Endothelial cell of umbilical vein (primary cell): ENCODE results near the gene SAE1. TPM values are rescaled to one million over a fixed set of nuclear protein-coding genes. Genes with fewer than 3 reads are reported as not detected.

Experiments used
- BruUV-seq: library from RNA; stranded (reverse); fragments of 400-500 nt; replicated peaks from 2 replicates; lab custom pipeline; 2021; lab: Mats Ljungman, UMichigan
- CTCF ChIA-PET: fragments of 300-600, 350-600 bp; sonication (Branson Sonifier 250); formaldehyde crosslinking; loops from one replicate; lab custom pipeline; 2021; ENCODE audit warnings: antibody characterized with exemption, inconsistent platforms; lab: Charles Lee
- POLR2A ChIA-PET: fragments of 300-600, 350-600 bp; sonication (Branson Sonifier 250); formaldehyde crosslinking; loops from one replicate; lab custom pipeline; 2021; ENCODE audit warnings: antibody characterized with exemption, inconsistent platforms; lab: Charles Lee
- DNase-seq: peaks from one replicate; pipeline ENCODE4 v3.0.0-alpha.2; 2011; ENCODE audit warnings: low read depth, low spot score
- FAIRE-seq: peaks from 2 replicates; lab custom pipeline; 2011; peaks lifted over from hg19 to GRCh38; lab: Jason Lieb, UNC
- H2AFZ ChIP-seq: 2 replicates; pipeline ENCODE4 v1.6.0; 2012; ENCODE audit warnings: low read depth, low read length, control low read depth, inconsistent platforms
- H3K27ac ChIP-seq: 2 replicates; pipeline ENCODE4 v1.5.1; 2011; ENCODE audit warnings: low read depth, mild to moderate bottlenecking, control low read depth, low read length, moderate library complexity; ENCODE audit not compliant: insufficient read depth
- H3K27me3 ChIP-seq, 2 experiments: 2 replicates each; pipeline versions ENCODE4 v1.6.0 to v1.6.1; 2011; ENCODE audit warnings: low read length in 2 of 2, mixed read lengths in 1 of 2; ENCODE audit not compliant: control insufficient read depth in 2 of 2, insufficient read depth in 2 of 2
- H3K36me3 ChIP-seq, 2 experiments: 2 replicates in 1 of 2; 3 replicates in 1 of 2; pipeline ENCODE4 v1.5.1; 2011; ENCODE audit warnings: low read length in 2 of 2, mild to moderate bottlenecking in 1 of 2, moderate library complexity in 1 of 2; ENCODE audit not compliant: control insufficient read depth in 2 of 2, insufficient read depth in 2 of 2; ENCODE audit errors: extremely low read depth in 1 of 2
- H3K4me1 ChIP-seq: 3 replicates; pipeline ENCODE4 v1.5.1; 2011; ENCODE audit warnings: mild to moderate bottlenecking, low read length; ENCODE audit not compliant: control insufficient read depth, insufficient read depth; ENCODE audit errors: extremely low read depth
- H3K4me2 ChIP-seq: 2 replicates; pipeline ENCODE4 v1.6.1; 2011; ENCODE audit warnings: low read length, control low read depth, mixed read lengths; ENCODE audit not compliant: insufficient read depth
- H3K4me3 ChIP-seq, 3 experiments: fragments of 200-600 bp in 1 of 3; sonication (generic), shearing (Covaris generic) in 1 of 3; replicated peaks in 1 of 3; 2 replicates each; pipeline ENCODE4 v1.5.1; 2011 to 2016; ENCODE audit warnings: control low read depth in 3 of 3, low read length in 3 of 3, mild to moderate bottlenecking in 2 of 3, inconsistent platforms in 1 of 3, low read depth in 1 of 3, moderate library complexity in 1 of 3; ENCODE audit not compliant: insufficient read depth in 1 of 3
- H3K79me2 ChIP-seq: 2 replicates; pipeline ENCODE4 v1.6.0; 2012; ENCODE audit warnings: low read length, inconsistent platforms; ENCODE audit not compliant: control insufficient read depth, insufficient read depth
- H3K9ac ChIP-seq: replicated peaks from 2 replicates; pipeline ENCODE3; 2011; ENCODE audit warnings: low read length, control low read depth; ENCODE audit not compliant: insufficient read depth; ENCODE audit errors: extremely low read depth
- H3K9me1 ChIP-seq: replicated peaks from 3 replicates; pipeline ENCODE4 v1.6.0; 2011; ENCODE audit warnings: mild to moderate bottlenecking, low read length; ENCODE audit not compliant: control insufficient read depth, insufficient read depth; ENCODE audit errors: extremely low read depth
- H3K9me3 ChIP-seq: replicated peaks from 2 replicates; pipeline ENCODE4 v1.5.1; 2012; ENCODE audit warnings: low read length, inconsistent platforms; ENCODE audit not compliant: control insufficient read depth, insufficient read depth
- H4K20me1 ChIP-seq: replicated peaks from 2 replicates; pipeline ENCODE3; 2011; ENCODE audit warnings: mild to moderate bottlenecking, low read length; ENCODE audit not compliant: control insufficient read depth, insufficient read depth; ENCODE audit errors: extremely low read depth
- EZH2 ChIP-seq: IDR thresholded peaks from 2 replicates; pipeline ENCODE4 v1.6.1; 2012; ENCODE audit warnings: borderline replicate concordance, low read depth, mild to moderate bottlenecking, moderate library complexity, low read length, inconsistent platforms; ENCODE audit not compliant: severe bottlenecking
- FOS ChIP-seq: IDR thresholded peaks from 2 replicates; pipeline ENCODE4 v1.6.1; 2011; ENCODE audit warnings: mild to moderate bottlenecking, low read length, moderate library complexity, borderline replicate concordance; ENCODE audit not compliant: insufficient read depth
- GATA2 ChIP-seq: IDR thresholded peaks from 2 replicates; pipeline ENCODE4 v1.7.0; 2011; ENCODE audit warnings: low read depth, mild to moderate bottlenecking, moderate library complexity, mixed read lengths, low read length; ENCODE audit not compliant: insufficient read length, insufficient read depth
- JUN ChIP-seq: IDR thresholded peaks from 2 replicates; pipeline ENCODE4 v1.6.1; 2011; ENCODE audit warnings: borderline replicate concordance, low read depth; ENCODE audit not compliant: insufficient read length, insufficient read depth
- MYC ChIP-seq: IDR thresholded peaks from one replicate; pipeline ENCODE4 v1.6.1; 2011; ENCODE audit warnings: mild to moderate bottlenecking, low read depth, low read length
- POLR2A ChIP-seq: IDR thresholded peaks from 2 replicates; pipeline ENCODE4 v1.6.1; 2012; ENCODE audit warnings: low read depth, mild to moderate bottlenecking, control low read depth, low read length
- POLR2AphosphoS5 ChIP-seq: IDR thresholded peaks from 2 replicates; pipeline ENCODE4 v1.6.1; 2012; ENCODE audit warnings: low read depth, mild to moderate bottlenecking, control low read depth, low read length, moderate library complexity; ENCODE audit not compliant: insufficient read depth
- dilution Hi-C: fragments of 300-500 bp; cut with MboI; formaldehyde crosslinking; loops from one replicate; pipeline ENCODE4 v1.15.0; 2019; ENCODE audit warnings: low sequenced_read_pairs; ENCODE audit not compliant: extremely low pct_ligation_motif_present
- intact Hi-C: fragments of 100-400 bp; cut with micrococcal nuclease; formaldehyde crosslinking; loops from one replicate; pipeline ENCODE4 v1.10.0; 2022
- polyA plus RNA-seq, 4 experiments: library from polyadenylated mRNA; depleted of rRNA in 3 of 4; stranded (reverse) in 3 of 4; unstranded in 1 of 4; fragments of >200 nt; gene quantifications; 2 replicates each; pipeline versions ENCODE4 v1.2.1 to v1.2.3, GENCODE V29; 2011 to 2012; ENCODE audit warnings: missing spikeins in 1 of 4
- total RNA-seq: library from RNA; stranded (reverse); gene quantifications from 2 replicates; pipeline ENCODE4 v1.2.3, GENCODE V29; 2021
- TF ChIP-seq, protein P1 (sequence below): IDR thresholded peaks from 2 replicates; pipeline ENCODE4 v1.6.1; 2011; ENCODE audit not compliant: insufficient read depth, insufficient read length
- TF ChIP-seq, protein P2 (sequence below), 2 donors: IDR thresholded peaks; 1 replicate in 1 of 2; 2 replicates in 1 of 2; pipeline ENCODE4 v1.5.1; 2011; ENCODE audit warnings: low read length in 2 of 2, mild to moderate bottlenecking in 2 of 2, moderate library complexity in 2 of 2, control low read depth in 1 of 2, inconsistent platforms in 1 of 2, low read depth in 1 of 2; ENCODE audit not compliant: insufficient read depth in 1 of 2; ENCODE audit errors: extremely low read depth in 1 of 2

The SAE1 gene
- total and polyA plus RNA-seq, 2 donors (not counting 3 experiments of a cell fraction or from before 2014, with no cell fraction given) = 165 to 219 TPM

- FAIRE-seq = no peak
Measured at GRCh38 chr19:47107953-47108746, 22.5 kb upstream of the SAE1 start.

More at GRCh38 chr19:47107953-47108746, 22.5 kb upstream of the SAE1 start:
- no peaks in the 10 kb centered on the region for H3K36me3 ChIP-seq
- no peaks in the 10 kb centered on the region for H3K9me1 ChIP-seq
- no peak overlapping the region for H3K9ac ChIP-seq
- no peaks in the 10 kb centered on the region for H3K9me3 ChIP-seq
- DNase-seq = peak; percentile 18
- peaks cover 39% of the 10 kb centered on the region for H3K4me1 ChIP-seq
- no peak overlapping the region for H2AFZ ChIP-seq
- no peak overlapping the region for H3K4me3 ChIP-seq
- intact Hi-C loops = no loop called here
- no peaks in the 10 kb centered on the region for H3K27me3 ChIP-seq
- ChIA-PET POLR2A (no interaction called here), CTCF (interaction anchor here (0.9 to 3.5 kb wide), 5 partner anchors 8 to 86 kb away, joined by 3 to 25 read pairs (median 4); no protein-coding TSS in a partner anchor)
- H3K4me2 ChIP-seq = peak overlapping the region; percentile 24
- H3K27ac ChIP-seq = peak overlapping the region; percentile 26
- H3K79me2 ChIP-seq = peaks cover 81% of the 10 kb centered on the region
- H4K20me1 ChIP-seq = no peaks in the 10 kb centered on the region
- dilution Hi-C loops = no loop called here
- no peak for TF ChIP-seq EZH2
- no peak for TF ChIP-seq JUN
- no peak for TF ChIP-seq GATA2
- TF ChIP-seq FOS = no peak
- TF ChIP-seq, protein P1, sequence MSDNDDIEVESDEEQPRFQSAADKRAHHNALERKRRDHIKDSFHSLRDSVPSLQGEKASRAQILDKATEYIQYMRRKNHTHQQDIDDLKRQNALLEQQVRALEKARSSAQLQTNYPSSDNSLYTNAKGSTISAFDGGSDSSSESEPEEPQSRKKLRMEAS = no peak
- TF ChIP-seq POLR2A = no peak
- no peak for TF ChIP-seq POLR2AphosphoS5
- TF ChIP-seq, protein P2, sequence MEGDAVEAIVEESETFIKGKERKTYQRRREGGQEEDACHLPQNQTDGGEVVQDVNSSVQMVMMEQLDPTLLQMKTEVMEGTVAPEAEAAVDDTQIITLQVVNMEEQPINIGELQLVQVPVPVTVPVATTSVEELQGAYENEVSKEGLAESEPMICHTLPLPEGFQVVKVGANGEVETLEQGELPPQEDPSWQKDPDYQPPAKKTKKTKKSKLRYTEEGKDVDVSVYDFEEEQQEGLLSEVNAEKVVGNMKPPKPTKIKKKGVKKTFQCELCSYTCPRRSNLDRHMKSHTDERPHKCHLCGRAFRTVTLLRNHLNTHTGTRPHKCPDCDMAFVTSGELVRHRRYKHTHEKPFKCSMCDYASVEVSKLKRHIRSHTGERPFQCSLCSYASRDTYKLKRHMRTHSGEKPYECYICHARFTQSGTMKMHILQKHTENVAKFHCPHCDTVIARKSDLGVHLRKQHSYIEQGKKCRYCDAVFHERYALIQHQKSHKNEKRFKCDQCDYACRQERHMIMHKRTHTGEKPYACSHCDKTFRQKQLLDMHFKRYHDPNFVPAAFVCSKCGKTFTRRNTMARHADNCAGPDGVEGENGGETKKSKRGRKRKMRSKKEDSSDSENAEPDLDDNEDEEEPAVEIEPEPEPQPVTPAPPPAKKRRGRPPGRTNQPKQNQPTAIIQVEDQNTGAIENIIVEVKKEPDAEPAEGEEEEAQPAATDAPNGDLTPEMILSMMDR (IDR thresholded peaks at IDR 0.05; ENCODE audit: extremely low read depth in 1 of 2, insufficient read depth in 1 of 2, low read depth in 1 of 2, low read length in 2 of 2) = no peak
- TF ChIP-seq MYC = no peak
- no TSS peak for BruUV-seq
